K562 (cell line): ENCODE results near the gene CCDC192. TPM values are rescaled to one million over a fixed set of nuclear protein-coding genes. Genes with fewer than 3 reads are reported as not detected.
A peak's percentile ranks its signal among the peaks of the same experiment; 100 is the strongest.

ENCODE experiments used
- ATAC-seq: fragments of 200-7000 bp; cut with Tn5 transposase; 3 replicates; pipeline ENCODE4 v1.9.1; 2020; ENCODE audit warnings: moderate library complexity
- BruUV-seq: library from RNA; stranded (reverse); fragments of 400-500 nt; replicated peaks from 2 replicates; lab custom pipeline; 2021; lab: Mats Ljungman, UMichigan
- CTCF ChIA-PET: fragments of 300-600 bp; formaldehyde crosslinking; extraction: SDS; loops from one replicate; lab custom pipeline; 2021; ENCODE audit warnings: low intra/inter-chr PET ratio; lab: Yijun Ruan, JAX
- POLR2A ChIA-PET: fragments of 300-600, 350-650 bp; sonication (Branson Sonifier 250); formaldehyde crosslinking; extraction: SDS; loops from one replicate; lab custom pipeline; 2021; ENCODE audit warnings: antibody characterized with exemption, inconsistent platforms; lab: Yijun Ruan, JAX
- DNase-seq, 4 experiments: peaks; one replicate each; pipeline versions ENCODE4 v3.0.0 to v3.0.0-alpha.2; 2011 to 2018; ENCODE audit warnings: low spot score in 3 of 4, mixed read lengths in 3 of 4; ENCODE audit errors: extremely low read depth in 1 of 4
- FAIRE-seq: peaks from 2 replicates; lab custom pipeline; 2011; peaks lifted over from hg19 to GRCh38; lab: Jason Lieb, UNC
- H2AFZ ChIP-seq: 2 replicates; pipeline ENCODE4 v1.6.0; 2011; ENCODE audit warnings: low read depth, low read length, control low read depth, inconsistent platforms
- H3K27ac ChIP-seq: fragments of 200-600 bp; 3 replicates; pipeline ENCODE4 v1.8.0; 2011; ENCODE audit warnings: low read depth, mild to moderate bottlenecking, control low read depth, inconsistent platforms, low read length, moderate library complexity, mixed read lengths; ENCODE audit errors: extremely low read depth
- H3K27me3 ChIP-seq, 2 experiments: fragments of 300-600 bp in 1 of 2; 2 replicates in 1 of 2; 3 replicates in 1 of 2; pipeline versions ENCODE4 v1.6.0 to v1.8.0; 2011; ENCODE audit warnings: inconsistent platforms in 2 of 2, low read length in 2 of 2, mild to moderate bottlenecking in 1 of 2, mixed read lengths in 1 of 2, moderate library complexity in 1 of 2; ENCODE audit not compliant: control insufficient read depth in 2 of 2, insufficient read depth in 2 of 2
- H3K36me3 ChIP-seq: fragments of 300-600 bp; 3 replicates; pipeline ENCODE4 v1.8.0; 2011; ENCODE audit warnings: mild to moderate bottlenecking, low read length, inconsistent platforms; ENCODE audit not compliant: control insufficient read depth, insufficient read depth
- H3K4me1 ChIP-seq, 2 experiments: fragments of 200-600 bp in 1 of 2; replicated peaks in 1 of 2; 2 replicates in 1 of 2; 3 replicates in 1 of 2; pipeline versions ENCODE4 v1.5.1 to v1.8.0; 2011; ENCODE audit warnings: inconsistent platforms in 2 of 2, low read length in 2 of 2, mild to moderate bottlenecking in 1 of 2, mixed read lengths in 1 of 2, moderate library complexity in 1 of 2; ENCODE audit not compliant: control insufficient read depth in 2 of 2, insufficient read depth in 2 of 2
- H3K4me2 ChIP-seq: 2 replicates; pipeline ENCODE4 v1.6.1; 2011; ENCODE audit warnings: low read length, control low read depth, inconsistent platforms, mixed read lengths; ENCODE audit not compliant: insufficient read depth
- H3K4me3 ChIP-seq: fragments of 200-600 bp; sonication (generic), shearing (Covaris generic); 2 replicates; pipeline ENCODE4 v1.5.1; 2016; ENCODE audit warnings: control low read depth, inconsistent platforms
- H3K79me2 ChIP-seq: fragments of 200-600 bp; 3 replicates; pipeline ENCODE4 v1.8.0; 2011; ENCODE audit warnings: low read length, inconsistent platforms; ENCODE audit not compliant: control insufficient read depth, insufficient read depth
- H3K9ac ChIP-seq, 2 experiments: 2 replicates each; pipeline versions ENCODE4 v1.6.0 to v1.6.1; 2011; ENCODE audit warnings: low read depth in 2 of 2, low read length in 2 of 2, control low read depth in 1 of 2, inconsistent platforms in 1 of 2, mild to moderate bottlenecking in 1 of 2, mixed read lengths in 1 of 2; ENCODE audit not compliant: insufficient read depth in 1 of 2
- H3K9me1 ChIP-seq: one replicate; pipeline ENCODE4 v1.6.0; 2011; ENCODE audit warnings: inconsistent platforms, mild to moderate bottlenecking, low read length, moderate library complexity; ENCODE audit not compliant: control insufficient read depth, insufficient read depth
- H3K9me3 ChIP-seq: replicated peaks from 2 replicates; pipeline ENCODE4 v1.5.1; 2011; ENCODE audit warnings: low read depth, low read length, inconsistent platforms; ENCODE audit not compliant: control insufficient read depth, insufficient read depth
- H4K20me1 ChIP-seq: replicated peaks from 2 replicates; pipeline ENCODE4 v1.6.1; 2011; ENCODE audit warnings: low read length, inconsistent platforms, mixed read lengths; ENCODE audit not compliant: control insufficient read depth, insufficient read depth
- C11orf30 ChIP-seq: fragments of 450-650 bp; IDR thresholded peaks from 2 replicates; pipeline ENCODE4 v1.6.1; 2016; ENCODE audit warnings: low read depth, mild to moderate bottlenecking
- ETS2 ChIP-seq: IDR thresholded peaks from 2 replicates; pipeline ENCODE4 v1.6.1; 2016; ENCODE audit warnings: borderline replicate concordance, missing genetic modification characterization, mild to moderate bottlenecking, moderate library complexity, missing compliant biosample characterization; ENCODE audit not compliant: poor library complexity, severe bottlenecking
- JUND ChIP-seq, 2 experiments: IDR thresholded peaks; 2 replicates in 1 of 2; 3 replicates in 1 of 2; pipeline ENCODE4 v1.6.1; 2011; ENCODE audit warnings: borderline replicate concordance in 2 of 2, low read depth in 2 of 2, low read length in 2 of 2, improper control_type of control experiment in 1 of 2, missing biosample characterization in 1 of 2, missing genetic modification characterization in 1 of 2, missing genetic modification reagents in 1 of 2
- KDM1A ChIP-seq, 2 experiments: fragments of 450-650 bp; IDR thresholded peaks; 2 replicates each; pipeline ENCODE4 v1.6.1; 2016; ENCODE audit warnings: mild to moderate bottlenecking in 2 of 2
- KDM5B ChIP-seq: fragments of 200-600 bp; sonication (generic); IDR thresholded peaks from 2 replicates; pipeline ENCODE4 v1.6.1; 2012; ENCODE audit warnings: low read depth, mild to moderate bottlenecking, moderate library complexity, low read length, control low read depth, inconsistent platforms; ENCODE audit not compliant: insufficient replicate concordance
- MAFG ChIP-seq: fragments of 450-650 bp; conservative IDR thresholded peaks from 2 replicates; pipeline ENCODE4 v1.6.1; 2016; ENCODE audit warnings: missing genetic modification characterization, missing compliant biosample characterization
- NFE2 ChIP-seq: IDR thresholded peaks from 2 replicates; pipeline ENCODE4 v1.6.1; 2014; ENCODE audit warnings: antibody characterized with exemption, low read depth
- NFIC ChIP-seq: fragments of 450-650 bp; IDR thresholded peaks from 2 replicates; pipeline ENCODE4 v1.6.1; 2017; ENCODE audit warnings: mild to moderate bottlenecking, inconsistent platforms
- TEAD4 ChIP-seq, 2 experiments: sonication (generic) in 1 of 2; formaldehyde crosslinking in 1 of 2; IDR thresholded peaks; 2 replicates each; pipeline versions ENCODE4 v1.6.1 to v1.8.0; 2012 to 2022; ENCODE audit warnings: borderline replicate concordance in 1 of 2, inconsistent platforms in 1 of 2, low read length in 1 of 2, mild to moderate bottlenecking in 1 of 2, missing genetic modification reagents in 1 of 2
- TRIM28 ChIP-seq: fragments of 450-650 bp; IDR thresholded peaks from 2 replicates; pipeline ENCODE4 v1.6.1; 2017
- YY1 ChIP-seq, 3 experiments: IDR thresholded peaks; 2 replicates each; pipeline ENCODE4 v1.6.1; 2011; ENCODE audit warnings: low read length in 2 of 3, mild to moderate bottlenecking in 2 of 3, moderate library complexity in 2 of 3, borderline replicate concordance in 1 of 3, control low read depth in 1 of 3, low read depth in 1 of 3; ENCODE audit not compliant: insufficient read depth in 3 of 3, insufficient replicate concordance in 2 of 3, control insufficient read depth in 1 of 3, insufficient read length in 1 of 3; ENCODE audit errors: extremely low read depth in 1 of 3
- ZNF583 ChIP-seq: fragments of 250-450 bp; sonication (Bioruptor Pico); IDR thresholded peaks from 2 replicates; pipeline ENCODE4 v1.4.0; 2020
- in situ Hi-C: fragments of 300-500 bp; cut with MboI; formaldehyde crosslinking; loops from 4 replicates; pipeline ENCODE4 v1.15.0; 2018; ENCODE audit warnings: inconsistent platforms, mixed read lengths
- intact Hi-C: fragments of 100-400 bp; cut with micrococcal nuclease; formaldehyde crosslinking; loops from 2 replicates; pipeline ENCODE4 v1.14.2; 2022
- polyA plus RNA-seq, 8 experiments: library from polyadenylated mRNA; depleted of rRNA in 4 of 8; stranded (reverse) in 5 of 8; unstranded in 3 of 8; fragments of >200 nt; fragmentation: Nextera tagmentation in 2 of 8; fragmentation: Illumina TruSeq in 1 of 8; extraction: Ambion mirVana in 2 of 8; extraction: Trizol in 1 of 8; gene quantifications; 2 replicates each; pipeline versions ENCODE4 v1.2.1 to v1.2.3, GENCODE V29; 2011 to 2014; ENCODE audit warnings: inconsistent platforms in 1 of 8, missing spikeins in 1 of 8
- total RNA-seq, 7 experiments: library from RNA; depleted of rRNA in 6 of 7; stranded (reverse); fragments of >200 nt in 6 of 7; fragmentation: Illumina TruSeq in 2 of 7; extraction: Trizol in 2 of 7; gene quantifications; 2 replicates each; pipeline versions ENCODE4 v1.2.1 to v1.2.3, GENCODE V29; 2011 to 2021; ENCODE audit warnings: low replicate concordance in 1 of 7
- TF ChIP-seq, protein P1 (sequence below): fragments of 450-650 bp; formaldehyde crosslinking; IDR thresholded peaks from 2 replicates; pipeline ENCODE4 v1.4.0; 2020; ENCODE audit warnings: mild to moderate bottlenecking, moderate library complexity
- TF ChIP-seq, protein P2 (sequence below), 2 experiments: fragments of 450-650 bp in 1 of 2; sonication (generic) in 1 of 2; formaldehyde crosslinking in 1 of 2; IDR thresholded peaks in 1 of 2; conservative IDR thresholded peaks in 1 of 2; 2 replicates each; pipeline versions ENCODE4 v1.6.1 to v1.8.1; 2016 to 2023; ENCODE audit warnings: mild to moderate bottlenecking in 2 of 2, moderate library complexity in 2 of 2, inconsistent platforms in 1 of 2, missing genetic modification reagents in 1 of 2

The CCDC192 gene
- total and polyA plus RNA-seq, 9 of the 15 experiments (the other 6 are each of a cell fraction or from before 2014, with no cell fraction given) = 0.21 to 0.66 (median 0.38) TPM; not detected in 2

DNA sequence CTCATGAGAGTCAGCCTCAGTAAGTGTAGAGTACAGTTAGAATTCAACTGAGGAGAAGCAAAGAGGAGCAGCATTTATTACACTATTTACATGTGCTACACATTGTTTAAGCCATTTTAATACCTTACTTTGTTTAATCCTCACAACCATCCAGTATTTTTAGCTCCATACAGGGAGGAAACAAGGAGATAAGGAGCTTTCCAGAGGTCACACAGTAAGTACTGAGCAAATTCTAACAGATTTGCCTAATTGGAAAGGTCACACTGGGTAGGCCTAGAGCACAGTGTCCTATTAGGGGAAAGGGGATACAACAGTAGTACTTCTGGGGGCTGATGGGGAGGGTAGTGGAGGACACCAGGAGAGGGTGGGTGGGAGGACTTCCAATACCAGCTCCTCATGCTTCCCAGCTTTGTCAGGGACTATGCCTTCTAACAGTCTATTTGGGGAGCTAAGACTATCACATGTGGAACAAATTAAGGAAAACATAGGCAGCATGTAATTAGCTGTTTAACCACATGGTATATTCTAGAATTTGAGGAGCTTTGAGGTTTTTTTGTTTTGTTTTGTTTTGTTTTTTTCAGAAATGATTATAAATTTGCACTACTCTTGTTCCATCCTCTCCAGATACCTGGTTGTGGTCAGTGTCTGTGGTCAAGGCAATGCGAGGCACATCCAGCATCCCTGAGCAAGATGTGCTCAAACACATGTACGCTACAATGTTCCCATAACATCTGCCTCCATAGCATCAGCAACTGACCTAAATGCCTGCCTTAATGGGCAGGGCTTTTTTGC is 284.4 kb downstream of the CCDC192 start (continued):
- TF ChIP-seq, protein P1, sequence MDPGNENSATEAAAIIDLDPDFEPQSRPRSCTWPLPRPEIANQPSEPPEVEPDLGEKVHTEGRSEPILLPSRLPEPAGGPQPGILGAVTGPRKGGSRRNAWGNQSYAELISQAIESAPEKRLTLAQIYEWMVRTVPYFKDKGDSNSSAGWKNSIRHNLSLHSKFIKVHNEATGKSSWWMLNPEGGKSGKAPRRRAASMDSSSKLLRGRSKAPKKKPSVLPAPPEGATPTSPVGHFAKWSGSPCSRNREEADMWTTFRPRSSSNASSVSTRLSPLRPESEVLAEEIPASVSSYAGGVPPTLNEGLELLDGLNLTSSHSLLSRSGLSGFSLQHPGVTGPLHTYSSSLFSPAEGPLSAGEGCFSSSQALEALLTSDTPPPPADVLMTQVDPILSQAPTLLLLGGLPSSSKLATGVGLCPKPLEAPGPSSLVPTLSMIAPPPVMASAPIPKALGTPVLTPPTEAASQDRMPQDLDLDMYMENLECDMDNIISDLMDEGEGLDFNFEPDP (CRISPR knock-in tag) = no peak
- no peak for TF ChIP-seq KDM1A (IDR thresholded peaks at IDR 0.05)

DNA sequence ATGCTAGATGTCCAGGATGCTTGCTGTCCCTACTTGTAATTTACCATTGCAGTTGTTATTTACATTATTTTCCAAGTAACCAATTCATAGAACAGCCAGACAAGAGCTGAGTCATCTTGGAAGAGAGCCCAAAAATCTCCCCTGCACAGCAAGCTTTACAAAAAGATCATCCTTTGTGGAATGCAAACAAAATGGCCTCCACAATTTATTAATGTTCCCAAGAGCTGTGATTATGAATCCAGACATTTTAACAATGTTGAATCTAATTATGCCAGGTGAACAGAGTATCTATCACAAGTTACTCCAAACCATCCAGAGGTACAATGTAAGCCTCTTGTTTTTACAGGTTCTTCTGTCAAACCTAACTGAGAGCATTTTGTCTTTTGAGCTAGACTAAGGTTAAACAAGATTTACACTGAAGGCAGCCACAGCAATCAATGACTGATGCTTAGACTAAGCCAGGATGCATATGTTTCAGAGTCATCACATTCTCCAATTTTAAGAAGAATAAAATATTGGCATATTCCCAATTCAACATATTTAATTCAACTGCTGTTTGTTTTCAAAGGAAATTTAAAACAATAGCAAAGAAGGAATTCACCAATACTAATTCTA is 285.1 kb downstream of the CCDC192 start:
- H3K79me2 ChIP-seq = no peaks in the 10 kb centered on the region
- ChIA-PET POLR2A (interaction anchor here (1.0 kb wide), 1 partner anchor 11 kb away, joined by 3 read pairs; no protein-coding TSS in a partner anchor), CTCF (no interaction called here)
- H3K9me3 ChIP-seq = no peaks in the 10 kb centered on the region
- no peaks in the 10 kb centered on the region for H4K20me1 ChIP-seq
- DNase-seq (peak in 2 of 4 experiments; percentile 11 to 37), ATAC-seq (peak; percentile 28; the same call in 1 of the 3 replicates), FAIRE-seq (no peak)
- no peaks in the 10 kb centered on the region; the same call in 2 of the 3 replicates for H3K36me3 ChIP-seq
- H3K4me2 ChIP-seq = no peak overlapping the region; the same call in 1 of the 2 replicates
- intact Hi-C loops (no loop called here), in situ Hi-C loops (no loop called here)
- H2AFZ ChIP-seq = no peak overlapping the region
- no peak overlapping the region; the same call in 2 of the 3 replicates for H3K27ac ChIP-seq
- no peaks in the 10 kb centered on the region for H3K9me1 ChIP-seq
- H3K4me3 ChIP-seq = no peak overlapping the region
- H3K4me1 ChIP-seq = peaks cover 0 to 4% of the 10 kb centered on the region in 2 experiments; a peak in 2 of 5 replicates
- BruUV-seq = no TSS peak
- H3K27me3 ChIP-seq = no peaks in the 10 kb centered on the region
- H3K9ac ChIP-seq = no peak overlapping the region
- TF ChIP-seq, protein P2, sequence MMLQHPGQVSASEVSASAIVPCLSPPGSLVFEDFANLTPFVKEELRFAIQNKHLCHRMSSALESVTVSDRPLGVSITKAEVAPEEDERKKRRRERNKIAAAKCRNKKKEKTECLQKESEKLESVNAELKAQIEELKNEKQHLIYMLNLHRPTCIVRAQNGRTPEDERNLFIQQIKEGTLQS (IDR thresholded peaks at IDR 0.05) = peak; percentile 48; the same call in 1 of the 2 replicates
- TF ChIP-seq, protein P2 (CRISPR knock-in tag; conservative IDR thresholded peaks at IDR 0.05) = no peak
- TF ChIP-seq ETS2 (tag) = no peak
- TF ChIP-seq NFIC = peak; percentile 79
- no peak for TF ChIP-seq KDM5B
- peak; percentile 61; the same call in 1 of the 2 replicates for TF ChIP-seq JUND (IDR thresholded peaks at IDR 0.05; ENCODE audit: borderline replicate concordance, low read depth, low read length)
- TF ChIP-seq JUND (tag; IDR thresholded peaks at IDR 0.05; ENCODE audit: borderline replicate concordance, low read depth, low read length) = peak; percentile 73; the same call in 2 of the 3 replicates
- TF ChIP-seq TEAD4 (IDR thresholded peaks at IDR 0.05; ENCODE audit: low read length) = 0 out of 2 replicates have a peak, but pooled peaks have one; percentile 13
- no peak for TF ChIP-seq TEAD4 (CRISPR knock-in tag; IDR thresholded peaks at IDR 0.05; ENCODE audit: borderline replicate concordance)
- TF ChIP-seq C11orf30 = peak; percentile 63; the same call in 1 of the 2 replicates
- peak in 1 of 3 experiments; percentile 23 for TF ChIP-seq YY1 (IDR thresholded peaks at IDR 0.05; ENCODE audit: borderline replicate concordance in 1 of 3, control insufficient read depth in 1 of 3, extremely low read depth in 1 of 3, insufficient read depth in 3 of 3, insufficient read length in 1 of 3, insufficient replicate concordance in 2 of 3, low read depth in 1 of 3, low read length in 2 of 3)
- no peak for TF ChIP-seq TRIM28
- no peak for TF ChIP-seq ZNF583
- TF ChIP-seq MAFG (tag) = peak; percentile 58; the same call in 1 of the 2 replicates
- TF ChIP-seq NFE2 = peak; percentile 61
